GM19372 (cell line): ENCODE data around the gene PHF2.
"Not testable (repeated sequence)": the region's sequence is repeated elsewhere in the genome, so short reads cannot be mapped to it uniquely, and the experiment has no call there.

ENCODE experiments used
- ATAC-seq: cut with Tn5 transposase; IDR thresholded peaks from one replicate; pipeline ENCODE4 v1.9.1; 2021; ENCODE audit warnings: mild to moderate bottlenecking, low read depth, moderate library complexity; ENCODE audit not compliant: unreplicated experiment

PHF2 gene

GRCh38 chr9:93662952-93663572, 86.7 kb downstream of the PHF2 start:
- ATAC-seq, result no peak

GRCh38 chr9:93663877-93664548, 87.6 kb downstream of the PHF2 start:
- no peak for ATAC-seq

GRCh38 chr9:93664549-93665120, 88.3 kb downstream of the PHF2 start:
- ATAC-seq, result no peak

GRCh38 chr9:93665128-93665636, 88.8 kb downstream of the PHF2 start:
- ATAC-seq, result no peak

GRCh38 chr9:93665637-93666438, 89.5 kb downstream of the PHF2 start:
- ATAC-seq, result no peak

- not testable (repeated sequence) for ATAC-seq
Observed at GRCh38 chr9:93666439-93666784, 90.0 kb downstream of the PHF2 start.

- ATAC-seq, result no peak
Observed at GRCh38 chr9:93667006-93667405, 90.6 kb downstream of the PHF2 start.

- ATAC-seq, result no peak
Observed at GRCh38 chr9:93667627-93668026, 91.2 kb downstream of the PHF2 start.

GRCh38 chr9:93668261-93668871, 92.0 kb downstream of the PHF2 start:
- ATAC-seq, result no peak

GRCh38 chr9:93669116-93669957, 93.0 kb downstream of the PHF2 start:
- no peak for ATAC-seq

- no peak for ATAC-seq
Observed at GRCh38 chr9:93669958-93670207, 93.5 kb downstream of the PHF2 start.

GRCh38 chr9:93670208-93671019, 94.0 kb downstream of the PHF2 start:
- ATAC-seq, result no peak

- ATAC-seq, result no peak
Observed at GRCh38 chr9:93671020-93671338, 94.6 kb downstream of the PHF2 start.

GRCh38 chr9:93672330-93673020, 96.1 kb downstream of the PHF2 start:
- not testable (repeated sequence) for ATAC-seq

- ATAC-seq, result no peak
Observed at GRCh38 chr9:93673021-93673838, 96.8 kb downstream of the PHF2 start.

- no peak for ATAC-seq
Observed at GRCh38 chr9:93673839-93674334, 97.5 kb downstream of the PHF2 start.

- ATAC-seq, result no peak
Observed at GRCh38 chr9:93674580-93675335, 98.4 kb downstream of the PHF2 start.
